GM19099 (cell line): ENCODE measurements around the gene KRTAP10-1.

Experiments
- POLR2A ChIP-seq: IDR thresholded peaks from 3 replicates; pipeline ENCODE4 v1.6.1; 2011; ENCODE audit warnings: low read depth; ENCODE audit not compliant: insufficient read length; ENCODE audit errors: extremely low read depth

The KRTAP10-1 gene

DNA sequence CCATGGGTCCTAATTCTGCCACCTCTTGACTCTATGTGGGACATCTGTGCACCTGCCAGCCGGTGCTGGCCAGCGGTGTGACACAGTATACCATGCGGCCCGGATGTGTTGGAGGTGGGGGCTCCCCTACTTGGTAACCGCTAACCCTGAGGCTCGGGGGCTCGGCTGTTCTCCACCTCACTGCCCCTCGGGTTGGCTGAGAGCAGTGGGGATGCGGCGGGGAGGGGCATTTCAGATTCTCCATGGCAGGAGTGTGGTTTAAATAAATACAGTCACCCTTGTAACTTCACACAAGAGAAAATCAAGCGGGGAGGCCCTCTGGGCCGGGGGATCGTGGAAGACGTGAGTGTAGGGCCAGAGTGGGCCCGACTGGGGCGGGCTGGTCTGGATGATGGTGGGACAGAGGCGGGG, 11.0 kb downstream of the KRTAP10-1 start:
- no peak for TF ChIP-seq POLR2A

DNA sequence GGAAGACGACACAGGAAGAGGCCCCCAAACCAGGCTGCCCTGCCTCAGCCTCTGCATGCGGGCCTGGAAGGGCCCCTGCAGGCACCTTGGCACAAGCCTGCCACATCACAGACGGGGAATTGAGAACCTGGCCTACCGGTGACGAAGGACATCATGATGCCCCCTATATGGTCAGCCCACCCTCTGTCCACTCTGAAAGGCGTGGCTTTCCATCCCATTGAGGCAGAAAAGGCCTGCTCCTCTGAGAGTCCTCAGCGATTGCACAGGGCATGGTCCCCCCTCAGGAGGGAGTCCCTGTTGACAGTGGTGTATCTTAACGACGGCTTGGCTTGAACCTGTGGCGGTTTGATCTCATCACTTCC, 11.4 kb downstream of the KRTAP10-1 start:
- no peak for TF ChIP-seq POLR2A

DNA sequence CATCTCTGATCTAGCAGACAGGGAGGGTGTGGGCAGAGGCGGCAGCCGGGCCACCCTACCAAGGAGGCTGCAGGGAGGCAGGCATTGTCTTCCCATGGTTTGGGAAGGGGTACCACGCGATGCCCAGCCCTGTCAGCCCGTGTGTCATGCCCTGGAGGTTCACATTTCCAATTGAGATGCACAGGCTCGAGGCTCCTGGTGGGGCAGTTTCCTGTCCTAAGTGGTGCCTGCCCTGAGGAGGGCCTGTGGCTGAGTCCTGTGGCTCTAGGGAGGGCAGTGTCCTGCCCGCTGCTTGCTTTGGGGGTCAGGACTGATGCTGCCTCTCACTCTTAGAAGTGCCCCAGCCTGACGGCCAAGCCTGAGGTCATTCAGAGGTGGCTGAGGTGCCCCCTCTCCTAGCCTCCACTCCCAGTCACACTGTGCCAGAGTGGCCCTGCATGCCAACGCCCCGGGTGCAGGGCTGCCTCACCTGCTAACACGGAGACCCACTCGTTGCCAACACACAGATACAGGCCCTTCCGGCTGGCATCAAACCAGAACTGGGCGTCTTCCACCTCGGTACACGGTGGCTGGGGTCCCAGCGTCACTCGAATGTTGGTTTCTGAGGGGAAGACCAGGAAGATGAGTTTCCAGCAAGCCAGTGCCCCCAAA, 11.9 kb downstream of the KRTAP10-1 start:
- no peak for TF ChIP-seq POLR2A

DNA sequence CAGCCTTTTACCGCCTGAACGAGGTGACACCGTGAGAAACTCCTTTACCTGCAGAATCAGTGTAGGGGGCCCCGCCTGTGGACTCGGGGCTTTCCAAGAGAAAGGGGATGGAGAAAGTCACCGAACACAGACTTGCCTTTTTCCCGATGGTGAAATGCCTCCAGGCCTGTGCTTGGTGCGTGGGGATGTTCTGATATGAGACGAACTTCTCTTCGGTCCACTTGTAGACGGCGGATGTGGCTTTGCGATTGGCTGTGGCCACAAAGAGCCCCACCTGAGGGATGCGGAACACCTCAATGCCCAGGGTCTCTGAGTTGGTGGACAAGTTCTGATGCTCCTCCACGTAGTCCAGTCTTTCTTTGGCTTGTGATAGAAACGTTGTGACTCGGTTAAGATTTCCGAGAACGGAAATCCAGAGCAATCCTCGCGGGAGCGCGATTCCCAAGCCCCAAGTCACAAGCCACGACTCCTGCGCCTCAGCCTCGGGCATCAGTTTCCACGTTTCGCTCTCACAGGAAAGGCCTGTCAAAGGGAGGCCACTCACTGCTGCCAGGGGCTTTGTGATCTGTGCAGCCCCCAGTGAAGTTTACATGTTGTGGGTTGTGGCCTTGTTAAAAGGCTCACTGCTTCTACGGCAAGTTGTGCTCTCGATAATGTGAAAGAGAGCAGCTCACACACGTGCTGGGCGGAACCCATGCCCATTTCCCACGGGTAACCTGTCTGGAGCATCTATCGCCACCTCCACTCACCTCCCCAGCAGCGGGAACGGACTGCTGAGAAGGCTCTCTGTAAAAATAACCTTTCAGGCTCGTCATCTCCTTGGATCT, 12.6 kb downstream of the KRTAP10-1 start:
- TF ChIP-seq POLR2A = no peak

DNA sequence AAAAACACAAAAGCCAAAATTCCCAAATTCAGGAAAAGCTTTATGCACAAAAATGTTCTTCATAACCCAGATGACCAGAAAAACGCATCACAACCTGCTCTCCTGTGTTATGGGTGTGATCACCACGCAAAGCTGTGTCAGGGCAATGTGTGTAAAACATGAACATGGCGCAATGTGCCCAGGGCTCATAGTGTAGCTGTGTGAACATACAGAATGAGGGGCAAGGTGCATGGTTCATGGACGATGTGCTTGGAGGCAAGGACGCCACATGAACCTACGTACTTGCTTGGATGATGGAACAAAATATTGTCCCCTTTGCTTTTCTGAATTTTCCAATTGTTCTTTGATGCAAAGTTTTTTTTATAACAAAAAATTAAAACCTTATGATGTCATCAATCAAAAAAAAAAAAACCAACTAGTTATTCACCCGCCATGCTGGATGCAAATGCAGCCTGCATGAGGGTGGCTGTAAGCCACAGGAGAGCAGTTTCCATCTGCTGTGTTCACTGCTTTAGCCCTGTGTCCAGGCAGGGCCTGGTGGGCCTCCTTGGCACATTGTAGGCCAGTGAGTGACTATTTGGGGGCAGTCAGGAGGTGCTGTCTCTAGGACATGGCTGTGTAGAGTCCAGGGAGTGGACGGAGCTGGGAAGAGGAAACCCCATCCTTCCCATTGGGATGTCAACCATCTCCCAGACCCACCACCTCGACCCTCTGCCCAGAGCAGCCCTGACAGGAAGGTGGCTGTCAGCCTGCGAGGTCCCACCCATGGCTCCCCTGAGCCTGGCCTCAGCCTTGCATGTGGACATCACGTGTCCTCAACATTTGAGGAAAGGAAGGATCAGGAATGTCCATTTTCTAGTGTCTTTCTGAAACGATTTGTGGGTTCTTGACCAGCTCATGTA, 13.6 kb downstream of the KRTAP10-1 start:
- no peak for TF ChIP-seq POLR2A

DNA sequence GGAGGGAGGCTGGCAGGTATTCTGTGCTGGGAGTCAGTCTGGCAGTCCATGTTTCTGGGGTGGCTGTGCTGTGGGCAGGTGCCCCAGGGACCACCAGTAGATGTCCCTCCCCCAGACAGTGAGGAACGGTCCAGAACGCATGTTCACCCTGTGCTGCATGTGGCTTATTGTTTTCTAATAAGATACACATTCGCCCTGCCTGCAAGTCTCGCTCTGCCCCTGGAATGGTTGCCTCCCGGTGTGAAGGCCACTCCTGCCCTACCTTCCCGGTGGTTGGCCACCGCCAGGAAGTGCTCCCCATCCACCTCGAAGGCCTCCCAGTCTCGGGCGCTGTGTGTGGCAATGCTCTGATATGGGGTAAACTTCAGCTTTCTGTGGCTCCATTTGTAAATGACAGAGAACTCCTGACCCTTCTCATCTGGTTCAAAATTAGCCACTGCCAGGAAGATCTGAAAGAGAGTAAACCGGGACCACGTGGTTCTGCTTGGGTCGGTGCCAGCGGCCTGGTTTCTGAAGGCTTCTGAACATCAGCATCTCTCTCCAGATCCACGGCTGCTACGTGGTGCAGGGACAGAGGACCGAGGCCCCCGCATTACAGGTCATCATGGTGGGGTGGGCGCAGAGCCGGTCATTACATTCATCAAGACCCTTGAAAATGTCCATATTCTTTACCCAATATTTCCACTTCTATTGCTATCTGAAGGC, 14.5 kb downstream of the KRTAP10-1 start:
- no peak for TF ChIP-seq POLR2A

DNA sequence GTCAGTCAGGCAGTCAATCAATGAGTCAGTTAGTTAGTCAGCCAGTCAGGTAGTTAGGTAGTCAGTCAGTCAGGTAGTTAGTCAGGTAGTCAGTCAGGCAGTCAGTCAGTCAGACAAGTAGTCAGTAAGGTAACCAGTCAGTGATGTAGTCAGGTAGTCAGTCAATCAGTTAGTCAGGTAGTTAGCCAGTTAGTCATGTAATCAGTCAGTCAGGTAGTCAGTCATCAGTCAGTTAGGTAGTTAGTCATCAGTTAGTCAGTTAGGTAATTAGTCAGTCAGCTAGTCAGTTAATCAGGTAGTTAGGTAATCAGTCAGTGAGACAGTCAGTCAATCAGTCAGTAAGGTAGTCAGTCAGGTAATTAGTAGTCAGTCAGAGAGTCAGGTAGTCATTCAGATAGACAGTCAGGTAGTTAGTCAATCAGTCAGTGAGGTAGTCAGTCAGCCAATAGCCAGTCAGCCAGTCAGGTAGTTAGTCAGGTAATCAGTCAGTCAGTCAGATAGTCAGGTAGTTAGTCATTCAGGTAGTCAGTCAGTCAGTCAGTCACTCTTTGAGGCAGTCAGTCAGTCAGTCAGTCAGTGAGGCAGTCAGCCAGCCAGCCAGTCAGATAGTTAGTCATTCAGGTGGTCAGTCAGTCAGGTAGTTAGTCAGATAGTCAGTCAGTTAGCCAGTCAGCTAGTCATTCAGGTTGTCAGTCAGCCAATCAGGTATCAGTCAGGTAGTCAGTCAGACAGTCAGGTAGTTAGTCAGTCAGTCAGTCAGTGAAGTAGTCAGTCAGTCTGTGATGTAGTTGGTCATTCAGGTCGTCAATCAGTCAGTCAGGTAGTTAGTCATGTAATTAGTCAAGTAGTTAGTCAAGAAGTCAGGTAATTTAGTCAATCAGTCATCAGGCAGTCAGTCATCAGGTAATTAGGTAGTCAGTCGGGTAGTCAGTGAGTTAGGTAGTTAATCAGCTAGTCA, 15.3 kb downstream of the KRTAP10-1 start:
- TF ChIP-seq POLR2A = no peak

DNA sequence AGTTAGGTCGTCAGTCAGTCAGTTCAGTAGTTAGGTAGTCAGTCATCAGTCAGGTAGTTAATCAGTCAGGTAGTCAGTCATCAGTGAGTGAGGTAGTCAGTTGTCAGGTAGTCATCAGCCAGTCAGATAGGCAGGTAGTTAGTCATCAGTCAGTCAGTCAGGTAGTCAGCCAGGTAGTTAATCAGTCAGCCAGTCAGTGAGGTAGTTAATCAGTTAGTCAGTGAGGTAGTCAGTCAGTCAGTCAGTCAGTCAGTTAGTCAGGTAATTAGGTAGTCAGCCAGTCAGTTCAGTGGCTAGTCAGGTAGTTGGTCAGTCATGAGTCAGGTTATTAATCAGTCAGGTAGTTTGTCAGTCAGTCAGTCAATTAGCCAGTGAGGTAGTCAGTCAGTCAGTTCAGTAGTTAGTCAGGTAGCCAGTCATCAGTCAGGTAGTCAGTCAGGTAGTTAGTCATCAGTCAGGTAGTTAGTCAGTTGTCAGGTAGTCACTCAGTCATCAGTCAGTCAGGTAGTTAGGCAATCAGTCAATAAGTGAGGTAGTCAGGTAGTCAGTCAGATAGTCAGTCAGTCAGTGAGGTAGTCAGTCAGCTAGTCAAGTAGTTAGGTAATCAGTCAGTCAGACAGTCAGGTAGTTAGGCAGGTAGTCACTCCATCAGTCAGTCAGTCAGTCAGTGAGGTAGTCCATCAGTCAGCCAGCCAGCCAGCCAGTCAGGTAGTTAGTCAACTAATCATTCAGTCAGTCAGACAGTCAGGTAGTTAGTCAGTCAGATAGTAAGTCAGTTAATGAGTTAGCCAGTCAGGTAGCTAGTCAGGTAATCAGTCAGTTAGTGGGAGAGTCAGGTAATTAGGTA, 16.2 kb downstream of the KRTAP10-1 start:
- TF ChIP-seq POLR2A = no peak

DNA sequence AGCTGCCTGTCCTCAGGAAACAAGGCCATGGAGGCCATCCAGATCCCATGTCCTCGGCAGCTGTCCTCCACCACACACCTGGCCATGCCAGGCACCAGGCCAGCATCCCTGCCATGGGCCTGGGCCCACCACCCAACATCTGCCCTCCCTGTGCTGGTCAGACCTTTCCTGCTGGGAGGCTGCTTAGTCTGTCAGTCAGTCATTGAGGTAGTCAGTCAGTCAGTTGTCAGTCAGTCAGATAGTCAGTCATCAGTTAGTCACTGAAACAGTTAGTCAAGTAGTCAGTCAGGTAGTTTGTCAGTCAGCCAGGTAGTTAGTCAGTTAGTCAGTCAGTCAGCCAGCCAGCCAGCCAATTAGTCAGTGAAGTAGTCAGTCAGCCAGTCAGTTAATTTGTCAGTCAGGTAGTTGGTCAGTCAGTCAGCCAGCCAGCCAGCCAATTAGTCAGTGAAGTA, 17.2 kb downstream of the KRTAP10-1 start:
- TF ChIP-seq POLR2A = no peak

DNA sequence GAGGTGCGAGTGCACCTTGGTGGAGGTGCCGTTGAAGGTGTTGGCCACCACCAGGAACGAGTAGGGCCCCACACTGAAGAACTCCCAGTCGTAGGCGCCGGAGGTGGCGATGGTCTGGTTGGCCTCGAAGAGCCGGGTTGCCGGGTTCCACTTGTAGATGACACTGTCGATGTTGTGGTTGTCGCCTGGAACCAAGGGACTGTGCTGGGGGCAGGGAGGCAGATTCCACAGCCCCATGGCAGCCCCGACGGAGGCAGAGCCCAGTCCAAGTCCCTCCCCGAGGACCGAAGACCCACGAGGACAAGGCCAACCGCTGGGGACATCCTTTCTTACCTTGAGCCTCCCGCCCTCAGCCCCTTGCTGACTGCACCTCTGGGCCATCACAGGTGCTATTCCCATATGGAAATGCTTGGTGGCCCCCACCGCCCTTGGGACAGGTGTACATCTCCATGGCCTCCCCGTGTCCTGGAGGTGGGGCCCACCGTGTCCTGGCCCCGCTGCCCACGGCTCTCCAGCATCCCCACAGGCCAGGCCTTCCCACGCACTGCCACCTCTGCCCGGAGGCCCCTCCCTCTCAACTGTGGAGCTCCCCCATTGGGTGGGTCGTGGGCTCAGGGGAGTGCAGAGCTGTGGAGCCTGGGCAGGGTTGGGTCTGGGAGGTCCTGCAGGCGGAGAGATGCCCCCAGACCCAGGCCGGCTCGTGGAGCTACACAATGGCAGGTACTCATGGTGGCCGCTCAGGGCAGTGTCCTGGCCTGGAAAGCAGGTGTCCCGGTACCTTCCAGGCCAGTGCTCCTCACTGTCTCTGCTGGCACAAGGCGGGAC, 17.9 kb downstream of the KRTAP10-1 start:
- no peak for TF ChIP-seq POLR2A

DNA sequence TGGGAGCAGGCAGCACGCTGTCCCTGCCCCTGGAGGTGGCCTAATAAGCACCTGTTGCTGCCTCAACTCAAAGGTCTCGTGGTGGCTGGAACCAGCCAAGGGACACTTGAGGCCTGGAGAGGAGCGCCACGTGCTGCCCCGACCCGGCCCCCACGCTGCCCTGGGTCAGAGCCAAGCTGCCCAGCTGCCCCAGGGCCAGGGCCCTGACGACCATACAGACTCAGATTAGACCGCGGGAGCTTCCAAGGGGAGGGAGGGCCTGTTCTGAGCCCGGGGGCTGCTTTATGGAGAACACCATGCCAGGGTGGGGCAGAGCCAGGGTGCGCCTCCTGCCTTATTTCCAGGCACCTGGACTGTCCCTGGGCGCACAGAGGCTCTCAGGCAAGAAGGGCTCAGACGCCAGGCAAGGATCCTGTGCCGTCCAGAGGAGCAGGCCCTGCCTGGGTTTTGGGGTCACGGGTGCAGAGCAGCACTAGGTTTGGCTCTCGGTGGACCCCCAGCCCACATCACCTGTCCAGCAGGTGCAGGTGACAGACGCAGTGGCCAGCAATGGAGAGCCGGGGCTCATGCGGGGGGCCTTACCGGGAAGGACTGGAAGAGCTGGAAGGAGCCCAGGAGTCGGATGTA, 18.6 kb downstream of the KRTAP10-1 start:
- TF ChIP-seq POLR2A = no peak

DNA sequence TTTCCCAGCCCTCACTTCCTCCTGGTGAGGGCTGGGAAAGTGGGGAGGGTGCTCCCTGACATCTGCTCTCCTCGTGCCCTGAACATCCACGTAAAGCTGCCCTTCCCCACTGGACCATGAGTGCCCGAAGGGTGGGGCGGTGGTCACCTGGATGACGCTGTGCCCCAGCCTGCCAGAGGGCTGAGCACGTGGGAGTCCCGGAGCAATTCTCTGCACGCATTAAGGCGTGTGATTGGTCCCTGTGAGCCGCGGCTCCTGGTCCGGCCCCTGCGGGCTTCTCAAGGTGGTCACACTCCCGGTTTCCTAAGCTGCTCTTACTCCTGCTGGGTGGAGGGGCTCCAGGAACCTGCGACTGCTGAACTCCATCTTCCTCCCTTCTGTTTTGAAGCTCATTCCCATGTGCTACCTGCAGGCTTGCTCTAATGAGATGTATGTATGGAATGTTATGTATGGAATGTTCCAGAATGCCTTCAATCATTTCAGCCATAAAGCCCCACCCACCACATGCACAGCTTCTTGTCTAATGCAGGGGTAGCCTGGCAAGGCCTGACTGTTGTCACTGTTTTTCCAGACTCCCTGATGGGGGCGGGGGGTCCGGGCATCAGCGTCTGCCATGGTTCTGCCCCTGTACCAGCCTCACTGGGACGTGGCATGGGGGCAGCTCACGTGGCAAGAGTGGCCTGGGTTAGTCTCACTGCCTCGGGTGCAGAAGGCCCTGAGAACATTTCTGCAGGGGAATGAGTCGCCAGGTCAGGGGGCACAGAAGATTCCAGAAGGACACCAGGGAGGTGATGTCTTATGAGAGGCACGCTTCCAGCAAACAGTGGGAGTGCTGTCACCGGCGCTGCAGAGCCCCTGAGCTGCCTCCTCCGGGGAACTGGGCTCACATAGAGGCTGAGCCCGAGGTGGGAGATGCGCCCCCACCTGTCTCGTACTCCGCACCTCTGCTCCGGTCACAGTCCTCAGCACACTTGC, 19.4 kb downstream of the KRTAP10-1 start:
- no peak for TF ChIP-seq POLR2A
